Loucy (cell line): ENCODE data around the gene DLX3.

Experiments used
- H2AFZ ChIP-seq: fragments of 200-600 bp; sonication (generic); 2 replicates; pipeline ENCODE4 v1.6.0; 2016; ENCODE audit warnings: antibody characterized with exemption, mild to moderate bottlenecking, low read length, moderate library complexity
- H3F3A ChIP-seq: fragments of 200-600 bp; 2 replicates; pipeline ENCODE4 v1.6.0; 2016; ENCODE audit warnings: antibody characterized with exemption, low read depth, mild to moderate bottlenecking
- H3K27me3 ChIP-seq: fragments of 200-600 bp; sonication (generic); 2 replicates; pipeline ENCODE4 v1.6.1; 2014; ENCODE audit warnings: low read length, mild to moderate bottlenecking; ENCODE audit not compliant: insufficient read depth, poor library complexity, severe bottlenecking
- H3K36me3 ChIP-seq: fragments of 200-600 bp; sonication (generic); 2 replicates; pipeline ENCODE4 v1.6.1; 2016; ENCODE audit warnings: low read length; ENCODE audit not compliant: insufficient read depth
- H3K4me1 ChIP-seq: fragments of 200-600 bp; sonication (generic); 2 replicates; pipeline ENCODE4 v1.5.1; 2014; ENCODE audit warnings: low read length, mild to moderate bottlenecking; ENCODE audit not compliant: insufficient read depth, poor library complexity, severe bottlenecking
- H3K4me2 ChIP-seq: fragments of 200-600 bp; sonication (generic); 2 replicates; pipeline ENCODE4 v1.6.0; 2014; ENCODE audit warnings: antibody characterized with exemption, low read length, low read depth, mild to moderate bottlenecking; ENCODE audit not compliant: poor library complexity, severe bottlenecking
- H3K4me3 ChIP-seq: fragments of 200-600 bp; sonication (generic); 2 replicates; pipeline ENCODE4 v1.5.1; 2014; ENCODE audit warnings: low read length, mild to moderate bottlenecking, mixed read lengths; ENCODE audit not compliant: poor library complexity, severe bottlenecking
- H3K79me2 ChIP-seq: fragments of 200-600 bp; sonication (generic); 2 replicates; pipeline ENCODE4 v1.6.1; 2014; ENCODE audit warnings: low read length; ENCODE audit not compliant: insufficient read depth
- H3K9ac ChIP-seq: fragments of 200-600 bp; sonication (generic); 2 replicates; pipeline ENCODE4 v1.6.0; 2014; ENCODE audit warnings: mild to moderate bottlenecking, low read depth, low read length, moderate library complexity; ENCODE audit not compliant: poor library complexity, severe bottlenecking
- H3K9me2 ChIP-seq: fragments of 200-600 bp; sonication (generic); replicated peaks from 2 replicates; pipeline ENCODE4 v1.6.1; 2016; ENCODE audit warnings: low read depth, low read length, mixed read lengths
- H3K9me3 ChIP-seq: fragments of 200-600 bp; sonication (generic); 2 replicates; pipeline ENCODE4 v1.6.1; 2014; ENCODE audit warnings: mild to moderate bottlenecking, antibody characterized with exemption, low read length, low read depth; ENCODE audit not compliant: insufficient read depth
- H4K20me1 ChIP-seq: fragments of 200-600 bp; sonication (generic); 2 replicates; pipeline ENCODE4 v1.6.0; 2014; ENCODE audit warnings: antibody characterized with exemption, low read length, mild to moderate bottlenecking; ENCODE audit not compliant: insufficient read depth, poor library complexity, severe bottlenecking
- CTCF ChIP-seq: fragments of 200-600 bp; sonication (generic); conservative IDR thresholded peaks from 2 replicates; pipeline ENCODE4 v1.5.1; 2014; ENCODE audit warnings: mild to moderate bottlenecking, antibody characterized with exemption, low read length
- EZH2phosphoT487 ChIP-seq: fragments of 200-600 bp; IDR thresholded peaks from 2 replicates; pipeline ENCODE4 v1.6.1; 2018; ENCODE audit warnings: antibody characterized with exemption, mild to moderate bottlenecking, moderate library complexity, borderline replicate concordance

DLX3 gene

GRCh38 chr17:49968405-49969133, 26.5 kb downstream of the DLX3 start:
- Histone ChIP-seq H3K9me3 (no peaks in the 10 kb centered on the region), H3F3A (no peaks in the 10 kb centered on the region), H3K4me1 (peaks cover 12% of the 10 kb centered on the region), H2AFZ (peak overlapping the region; percentile 100), H4K20me1 (no peaks in the 10 kb centered on the region), H3K27me3 (no peaks in the 10 kb centered on the region), H3K9ac (peak overlapping the region; percentile 98), H3K9me2 (no peaks in the 10 kb centered on the region), H3K4me3 (peak overlapping the region; percentile 98), H3K4me2 (peak overlapping the region; percentile 96), H3K79me2 (no peaks in the 10 kb centered on the region), H3K36me3 (no peaks in the 10 kb centered on the region)
- TF ChIP-seq EZH2phosphoT487 (no peak), CTCF (no peak)

GRCh38 chr17:49967621-49968404, 27.2 kb downstream of the DLX3 start:
- H3K79me2 ChIP-seq: no peaks in the 10 kb centered on the region
- H3K9me3 ChIP-seq: no peaks in the 10 kb centered on the region
- no peaks in the 10 kb centered on the region for H4K20me1 ChIP-seq
- H3K9ac ChIP-seq: peak overlapping the region; percentile 98
- H2AFZ ChIP-seq: peak overlapping the region; percentile 100
- H3K36me3 ChIP-seq: no peaks in the 10 kb centered on the region
- H3F3A ChIP-seq: no peaks in the 10 kb centered on the region
- H3K27me3 ChIP-seq: no peaks in the 10 kb centered on the region
- peaks cover 12% of the 10 kb centered on the region for H3K4me1 ChIP-seq
- TF ChIP-seq EZH2phosphoT487: no peak
- TF ChIP-seq CTCF: no peak
- peak overlapping the region; percentile 96 for H3K4me2 ChIP-seq
- no peaks in the 10 kb centered on the region for H3K9me2 ChIP-seq
- peak overlapping the region; percentile 98 for H3K4me3 ChIP-seq

- Histone ChIP-seq H3K4me3 (no peak overlapping the region), H3K36me3 (no peaks in the 10 kb centered on the region), H3K79me2 (no peaks in the 10 kb centered on the region), H3K4me1 (peaks cover 12% of the 10 kb centered on the region), H3K4me2 (no peak overlapping the region), H4K20me1 (no peaks in the 10 kb centered on the region), H3K9me2 (no peaks in the 10 kb centered on the region), H3K9ac (no peak overlapping the region), H3K9me3 (no peaks in the 10 kb centered on the region), H2AFZ (no peak overlapping the region), H3F3A (no peaks in the 10 kb centered on the region), H3K27me3 (no peaks in the 10 kb centered on the region)
- TF ChIP-seq CTCF (no peak), EZH2phosphoT487 (no peak)
Observed at GRCh38 chr17:49967205-49967604, 27.8 kb downstream of the DLX3 start.
